Suprapubic skin (tissue), 4 donors: Measurements from ENCODE around the gene NPHP4. TPM values are rescaled to one million over a fixed set of nuclear protein-coding genes. Genes with fewer than 3 reads are reported as not detected.
A peak's percentile ranks its signal among the peaks of the same experiment; 100 is the strongest.

ENCODE experiments used
- DNase-seq, 2 donors: peaks; one replicate each; pipeline ENCODE4 v3.0.0-alpha.2; 2019; ENCODE audit warnings: low spot score in 2 of 2
- H3K27ac ChIP-seq: fragments of 200-600 bp; sonication (generic); one replicate; pipeline ENCODE4 v1.5.1; 2019
- H3K27me3 ChIP-seq: fragments of 200-600 bp; sonication (generic); one replicate; pipeline ENCODE4 v1.5.1; 2019
- H3K36me3 ChIP-seq: fragments of 200-600 bp; sonication (generic); one replicate; pipeline ENCODE4 v1.5.1; 2019
- H3K4me1 ChIP-seq: fragments of 200-600 bp; sonication (generic); one replicate; pipeline ENCODE4 v1.5.1; 2019
- H3K4me3 ChIP-seq: fragments of 200-600 bp; sonication (generic); one replicate; pipeline ENCODE4 v1.5.1; 2019; ENCODE audit warnings: mild to moderate bottlenecking
- H3K9me3 ChIP-seq: fragments of 200-600 bp; sonication (generic); one replicate; pipeline ENCODE4 v1.5.1; 2019
- CTCF ChIP-seq, 2 donors: fragments of 200-600 bp in 1 of 2; fragments of 450-650 bp in 1 of 2; sonication (generic) in 1 of 2; IDR thresholded peaks; one replicate each; pipeline ENCODE4 v1.5.1; 2016 to 2019; ENCODE audit warnings: antibody characterized with exemption in 2 of 2, mild to moderate bottlenecking in 1 of 2, moderate library complexity in 1 of 2
- EP300 ChIP-seq: sonication (generic); formaldehyde crosslinking; IDR thresholded peaks from one replicate; pipeline ENCODE4 v1.6.1; 2017; ENCODE audit warnings: antibody characterized with exemption
- POLR2A ChIP-seq, 2 donors: fragments of 450-650 bp; IDR thresholded peaks; one replicate each; pipeline ENCODE4 v1.6.1; 2017; ENCODE audit warnings: antibody characterized with exemption in 2 of 2, mild to moderate bottlenecking in 2 of 2, moderate library complexity in 2 of 2
- POLR2AphosphoS5 ChIP-seq, 3 donors: sonication (generic); formaldehyde crosslinking; IDR thresholded peaks; one replicate each; pipeline ENCODE4 v1.6.1; 2017; ENCODE audit warnings: antibody characterized with exemption in 3 of 3
- WGBS: methylation state at CpG from one replicate; pipeline ENCODE4 v1.1.5; 2018; 5-methylcytosine and 5-hydroxymethylcytosine counted together
- total RNA-seq, 4 donors: library from RNA; depleted of rRNA; stranded (reverse); fragments of >200 nt; gene quantifications; one replicate each; pipeline ENCODE4 v1.1.0, GENCODE V29; 2016

NPHP4 gene
- total RNA-seq, 4 donors from 2014 or later, result 26.3 to 33.7 (median 29.1) TPM

GRCh38 chr1:6038603-6039002, 46.4 kb upstream of the NPHP4 start:
- no peak for DNase-seq
- Histone ChIP-seq H3K27ac (no peak overlapping the region), H3K9me3 (no peaks in the 10 kb centered on the region), H3K27me3 (no peaks in the 10 kb centered on the region), H3K4me1 (no peaks in the 10 kb centered on the region), H3K36me3 (no peaks in the 10 kb centered on the region), H3K4me3 (no peak overlapping the region)
- WGBS, result 88% methylated on average over 4 of the region's 7 CpGs
- TF ChIP-seq POLR2A (IDR thresholded peaks at IDR 0.05), result no peak
- TF ChIP-seq POLR2AphosphoS5 (IDR thresholded peaks at IDR 0.05), result no peak

- no peak for DNase-seq
- no peak overlapping the region for H3K4me3 ChIP-seq
- no peaks in the 10 kb centered on the region for H3K9me3 ChIP-seq
- no peaks in the 10 kb centered on the region for H3K4me1 ChIP-seq
- H3K27ac ChIP-seq, result no peak overlapping the region
- H3K27me3 ChIP-seq, result no peaks in the 10 kb centered on the region
- no peaks in the 10 kb centered on the region for H3K36me3 ChIP-seq
- TF ChIP-seq POLR2AphosphoS5 (IDR thresholded peaks at IDR 0.05) (no peak), CTCF (IDR thresholded peaks at IDR 0.05) (no peak), POLR2A (IDR thresholded peaks at IDR 0.05) (no peak), EP300 (no peak)
- 48% methylated on average over 5 of the region's 9 CpGs for WGBS
Measured at GRCh38 chr1:6037338-6037762, 45.1 kb upstream of the NPHP4 start.

- 76% methylated on average over 12 of the region's 12 CpGs for WGBS
- H3K27me3 ChIP-seq, result no peaks in the 10 kb centered on the region
- no peak for TF ChIP-seq EP300
- TF ChIP-seq POLR2AphosphoS5 (IDR thresholded peaks at IDR 0.05), result no peak
- no peak for TF ChIP-seq CTCF (IDR thresholded peaks at IDR 0.05)
- TF ChIP-seq POLR2A (IDR thresholded peaks at IDR 0.05), result no peak
Measured at GRCh38 chr1:6035719-6036118, 43.5 kb upstream of the NPHP4 start.

GRCh38 chr1:6035303-6035702, 43.1 kb upstream of the NPHP4 start:
- no peak for DNase-seq
- Histone ChIP-seq H3K4me3 (no peak overlapping the region), H3K4me1 (no peaks in the 10 kb centered on the region), H3K9me3 (no peaks in the 10 kb centered on the region), H3K27me3 (no peaks in the 10 kb centered on the region), H3K27ac (no peak overlapping the region), H3K36me3 (no peaks in the 10 kb centered on the region)
- 68% methylated on average over 15 of the region's 15 CpGs for WGBS
- TF ChIP-seq EP300, result no peak
- TF ChIP-seq POLR2A (IDR thresholded peaks at IDR 0.05), result no peak
- TF ChIP-seq CTCF (IDR thresholded peaks at IDR 0.05), result no peak
- TF ChIP-seq POLR2AphosphoS5 (IDR thresholded peaks at IDR 0.05), result no peak

More at GRCh38 chr1:6035719-6036118, 43.5 kb upstream of the NPHP4 start:
- Histone ChIP-seq H3K4me3 (no peak overlapping the region), H3K4me1 (no peaks in the 10 kb centered on the region), H3K36me3 (no peaks in the 10 kb centered on the region), H3K27ac (no peak overlapping the region), H3K9me3 (no peaks in the 10 kb centered on the region)
- DNase-seq, result no peak

- Histone ChIP-seq H3K27ac (no peak overlapping the region), H3K4me3 (no peak overlapping the region), H3K4me1 (no peaks in the 10 kb centered on the region), H3K36me3 (no peaks in the 10 kb centered on the region), H3K27me3 (no peaks in the 10 kb centered on the region), H3K9me3 (no peaks in the 10 kb centered on the region)
- WGBS, result 82% methylated on average over 10 of the region's 10 CpGs
- no peak for DNase-seq
- TF ChIP-seq POLR2A (IDR thresholded peaks at IDR 0.05), result no peak
Measured at GRCh38 chr1:6034750-6035096, 42.5 kb upstream of the NPHP4 start.

- Histone ChIP-seq H3K9me3 (no peaks in the 10 kb centered on the region), H3K27me3 (no peaks in the 10 kb centered on the region), H3K27ac (no peak overlapping the region), H3K4me1 (no peaks in the 10 kb centered on the region), H3K4me3 (no peak overlapping the region), H3K36me3 (no peaks in the 10 kb centered on the region)
- TF ChIP-seq CTCF (IDR thresholded peaks at IDR 0.05), result peak in 1 of 2 donors; percentile 74
- TF ChIP-seq POLR2A (IDR thresholded peaks at IDR 0.05), result no peak
- no peak for TF ChIP-seq EP300
- no peak for TF ChIP-seq POLR2AphosphoS5 (IDR thresholded peaks at IDR 0.05)
- no peak for DNase-seq
- 51% methylated on average over 11 of the region's 21 CpGs for WGBS
Measured at GRCh38 chr1:6033986-6034749, 41.9 kb upstream of the NPHP4 start.
